Stimulated activated CD8-positive, alpha-beta memory T cell treated with anti-CD3 and anti-CD28 coated beads, Interleukin-2, amount 100 ng/mL, for 48 hours (primary cell): ENCODE results near the gene NT5DC2.

ENCODE experiments used
- DNase-seq, 2 donors: peaks; one replicate each; pipeline ENCODE4 v3.0.0-alpha.2; 2020; ENCODE audit warnings: low read depth in 2 of 2

Gene NT5DC2

GRCh38 chr3:52511509-52511908 lies 22.1 kb downstream of the NT5DC2 start:
- DNase-seq: no peak

DNA sequence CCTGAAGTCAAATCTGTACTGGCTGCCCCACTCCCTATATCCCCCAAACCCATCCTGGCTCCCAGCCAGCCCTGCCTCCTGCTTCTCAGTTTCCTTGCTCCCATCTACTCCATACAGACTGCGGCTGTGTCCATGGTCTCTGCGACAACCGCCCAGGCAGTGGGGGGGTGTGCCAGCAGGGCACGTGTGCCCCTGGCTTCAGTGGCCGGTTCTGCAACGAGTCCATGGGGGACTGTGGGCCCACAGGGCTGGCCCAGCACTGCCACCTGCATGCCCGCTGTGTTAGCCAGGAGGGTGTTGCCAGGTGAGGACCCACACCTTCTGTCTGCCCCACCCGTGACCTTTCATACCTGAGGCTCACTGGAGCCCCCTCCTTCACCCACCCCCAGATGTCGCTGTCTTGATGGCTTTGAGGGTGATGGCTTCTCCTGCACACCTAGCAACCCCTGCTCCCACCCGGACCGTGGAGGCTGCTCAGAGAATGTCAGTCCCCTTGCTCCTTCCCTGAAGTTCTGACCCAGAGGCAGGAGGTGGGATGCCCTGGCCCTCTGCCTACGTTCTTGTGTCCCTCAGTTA lies 23.8 kb downstream of the NT5DC2 start:
- no peak for DNase-seq

- no peak for DNase-seq
These were observed 26.3 kb downstream of the NT5DC2 start for GRCh38 chr3:52507359-52507758.

- no peak for DNase-seq
These were observed 27.2 kb downstream of the NT5DC2 start for GRCh38 chr3:52506266-52506966.

- no peak for DNase-seq
These were observed 28.7 kb downstream of the NT5DC2 start for GRCh38 chr3:52504977-52505376.

DNA sequence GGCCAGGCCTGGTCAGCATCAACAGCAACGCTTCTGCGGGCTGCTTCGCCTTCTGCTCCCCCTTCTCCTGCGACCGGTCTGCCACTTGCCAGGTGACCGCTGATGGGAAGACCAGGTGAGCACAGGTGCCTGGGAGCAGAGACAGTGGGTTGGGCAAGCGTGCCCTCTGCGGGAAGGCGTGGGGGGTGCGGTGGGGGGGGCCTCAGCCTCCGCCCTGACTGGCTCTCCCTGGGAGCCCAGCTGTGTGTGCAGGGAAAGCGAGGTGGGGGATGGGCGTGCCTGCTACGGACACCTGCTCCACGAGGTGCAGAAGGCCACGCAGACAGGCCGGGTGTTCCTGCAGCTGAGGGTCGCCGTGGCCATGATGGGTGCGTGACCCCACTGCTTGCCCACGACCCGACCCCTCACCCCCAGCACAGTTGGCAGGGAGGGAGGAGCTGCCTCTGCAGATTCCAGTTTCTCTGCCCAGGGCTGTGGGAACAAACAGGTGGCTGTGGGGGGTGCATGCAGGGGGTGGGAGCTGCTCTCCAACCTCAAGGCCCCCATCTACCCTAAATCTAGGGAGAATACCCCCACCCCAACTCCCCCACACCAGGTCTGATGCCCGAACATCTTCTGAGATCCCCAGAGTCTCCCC lies 29.8 kb downstream of the NT5DC2 start:
- DNase-seq: no peak

- DNase-seq: no peak
These were observed 30.8 kb downstream of the NT5DC2 start for GRCh38 chr3:52502808-52503350.

DNA sequence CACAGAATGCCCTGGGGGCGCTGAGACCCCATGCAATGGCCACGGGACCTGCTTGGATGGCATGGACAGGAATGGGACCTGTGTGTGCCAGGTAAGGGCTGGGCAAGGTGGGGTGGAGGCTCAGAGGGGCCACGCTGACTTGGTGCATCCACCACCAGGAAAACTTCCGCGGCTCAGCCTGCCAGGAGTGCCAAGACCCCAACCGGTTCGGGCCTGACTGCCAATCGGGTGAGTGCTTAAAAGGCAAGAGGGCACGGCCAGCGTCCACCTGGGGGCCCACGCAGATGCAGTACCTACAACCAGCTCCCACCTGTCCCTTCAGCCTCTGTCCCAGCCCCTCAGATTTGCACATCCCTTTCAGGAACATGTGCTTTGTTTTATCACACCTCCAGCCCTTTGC lies 31.7 kb downstream of the NT5DC2 start:
- DNase-seq: no peak

DNA sequence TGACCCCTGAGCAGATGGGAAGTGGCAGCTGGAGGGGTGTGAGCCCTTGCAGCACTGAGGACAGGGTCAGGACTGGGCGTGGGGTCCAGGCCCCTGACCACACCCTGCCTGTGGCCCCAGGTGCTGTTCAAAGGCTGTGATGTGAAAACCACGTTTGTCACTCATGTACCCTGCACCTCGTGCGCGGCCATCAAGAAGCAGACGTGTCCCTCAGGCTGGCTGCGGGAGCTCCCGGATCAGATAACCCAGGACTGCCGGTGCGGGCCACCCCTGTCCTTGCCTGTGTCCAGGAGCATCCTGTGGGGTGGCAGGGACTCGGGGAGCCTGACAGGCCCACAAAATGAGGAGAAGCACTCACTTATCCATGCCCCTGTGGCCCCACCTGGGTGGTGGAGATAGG lies 32.6 kb downstream of the NT5DC2 start:
- no peak for DNase-seq

- no peak for DNase-seq
These were observed 35.3 kb downstream of the NT5DC2 start for GRCh38 chr3:52498137-52499054.

DNA sequence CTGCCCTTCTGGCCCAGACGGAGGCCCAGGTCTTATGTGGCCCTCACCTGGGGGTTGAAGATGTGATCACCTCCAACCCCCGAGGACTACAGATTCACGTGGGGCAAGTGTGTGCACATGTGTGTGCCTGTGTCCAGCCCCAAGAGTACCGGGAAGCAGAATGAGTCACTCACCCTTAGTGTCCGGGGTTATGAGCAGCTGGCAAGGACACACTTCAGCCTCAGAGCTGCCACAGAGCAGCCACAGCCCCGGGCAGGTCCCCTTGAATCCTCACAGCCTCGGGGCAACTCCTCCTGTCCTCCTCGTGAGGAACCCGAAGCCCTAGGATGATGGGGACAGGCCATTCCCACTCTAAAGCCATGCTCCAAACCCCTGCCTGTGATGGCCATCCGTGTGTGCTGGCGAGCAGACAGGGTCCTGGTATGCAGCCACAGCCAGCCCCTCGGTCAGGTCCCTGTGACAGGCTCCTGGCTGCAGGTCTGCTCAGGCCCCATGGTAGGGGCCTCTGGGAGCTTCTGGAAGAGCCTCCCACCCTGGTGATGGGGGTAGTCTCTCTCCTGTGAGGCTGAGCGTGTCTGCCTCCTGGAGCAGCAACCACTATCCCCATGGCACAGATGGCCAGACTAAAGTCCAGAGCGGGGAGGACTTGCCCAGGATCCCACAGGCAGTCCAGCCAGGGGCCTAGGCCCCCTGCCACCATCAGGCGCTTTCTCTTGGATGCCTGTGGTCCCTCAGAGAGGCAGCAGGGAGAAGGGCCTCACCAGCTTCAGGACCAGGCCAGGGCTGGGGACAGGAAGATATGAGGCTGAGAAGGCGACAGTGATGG lies 37.7 kb downstream of the NT5DC2 start:
- no peak for DNase-seq

GRCh38 chr3:52494886-52495495 lies 38.7 kb downstream of the NT5DC2 start, which contains the start of gene STAB1:
STAB1 (plus strand) TSS chr3:52495338; CDS start chr3:52495414, 76 bp downstream.
- no peak for DNase-seq

DNA sequence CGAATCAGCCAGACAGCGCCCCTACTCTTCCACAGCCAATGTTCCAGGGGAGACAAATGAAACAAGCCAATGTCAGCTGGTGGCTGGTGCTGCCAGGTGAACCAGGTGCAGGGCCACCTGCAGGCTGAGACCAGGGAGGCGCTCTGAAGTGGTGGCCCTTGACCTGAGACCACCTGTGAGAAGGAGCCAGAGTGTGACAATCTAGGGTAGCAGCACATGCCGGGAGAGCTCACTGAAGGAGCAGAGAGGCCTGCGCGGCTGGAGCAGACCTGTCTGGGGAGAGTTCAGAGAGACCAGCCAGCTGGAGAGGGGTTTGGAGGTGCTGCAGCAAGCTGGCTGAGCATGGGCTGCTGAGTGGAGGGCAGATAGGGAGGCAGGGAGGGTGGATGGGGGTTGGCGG lies 39.2 kb downstream of the NT5DC2 start:
- DNase-seq: no peak

- no peak for DNase-seq
These were observed 40.2 kb downstream of the NT5DC2 start for GRCh38 chr3:52493232-52494017.

DNA sequence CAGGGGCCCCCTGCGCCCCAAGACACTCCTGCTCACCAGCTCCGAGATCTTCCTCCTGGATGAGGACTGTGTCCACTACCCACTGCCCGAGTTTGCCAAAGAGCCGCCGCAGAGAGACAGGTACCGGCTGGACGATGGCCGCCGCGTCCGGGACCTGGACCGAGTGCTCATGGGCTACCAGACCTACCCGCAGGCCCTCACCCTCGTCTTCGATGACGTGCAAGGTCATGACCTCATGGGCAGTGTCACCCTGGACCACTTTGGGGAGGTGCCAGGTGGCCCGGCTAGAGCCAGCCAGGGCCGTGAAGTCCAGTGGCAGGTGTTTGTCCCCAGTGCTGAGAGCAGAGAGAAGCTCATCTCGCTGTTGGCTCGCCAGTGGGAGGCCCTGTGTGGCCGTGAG lies 41.6 kb downstream of the NT5DC2 start:
- no peak for DNase-seq

GRCh38 chr3:52490939-52491526 lies 42.6 kb downstream of the NT5DC2 start:
- DNase-seq: no peak

GRCh38 chr3:52490035-52490938 lies 43.4 kb downstream of the NT5DC2 start:
- DNase-seq: no peak

DNA sequence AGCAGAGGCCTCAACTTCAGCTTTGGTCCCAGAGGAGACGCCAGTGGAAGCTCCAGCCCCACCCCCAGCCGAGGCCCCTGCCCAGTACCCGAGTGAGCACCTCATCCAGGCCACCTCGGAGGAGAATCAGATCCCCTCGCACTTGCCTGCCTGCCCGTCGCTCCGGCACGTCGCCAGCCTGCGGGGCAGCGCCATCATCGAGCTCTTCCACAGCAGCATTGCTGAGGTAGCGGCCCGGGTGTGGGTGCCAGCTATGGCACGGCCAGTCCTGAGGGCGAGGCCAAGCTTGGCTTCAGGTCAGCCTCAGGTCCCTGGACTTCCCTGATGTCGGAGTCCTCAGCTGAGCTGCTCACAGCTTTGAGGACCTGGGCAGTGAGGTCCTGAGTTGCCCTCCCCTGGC lies 44.2 kb downstream of the NT5DC2 start:
- no peak for DNase-seq
